Activated T-helper 9 cell treated with anti-CD3 and anti-CD28 coated beads, Interleukin-2, amount 50 U/mL, for 16 hours (primary cell): ENCODE results near the gene EFHC1.

Experiments
- DNase-seq: peaks from one replicate; pipeline ENCODE4 v3.0.0-alpha.2; 2020; ENCODE audit warnings: low read depth

Gene EFHC1

GRCh38 chr6:52540286-52540902, 120.3 kb downstream of the EFHC1 start:
- DNase-seq: no peak

DNA sequence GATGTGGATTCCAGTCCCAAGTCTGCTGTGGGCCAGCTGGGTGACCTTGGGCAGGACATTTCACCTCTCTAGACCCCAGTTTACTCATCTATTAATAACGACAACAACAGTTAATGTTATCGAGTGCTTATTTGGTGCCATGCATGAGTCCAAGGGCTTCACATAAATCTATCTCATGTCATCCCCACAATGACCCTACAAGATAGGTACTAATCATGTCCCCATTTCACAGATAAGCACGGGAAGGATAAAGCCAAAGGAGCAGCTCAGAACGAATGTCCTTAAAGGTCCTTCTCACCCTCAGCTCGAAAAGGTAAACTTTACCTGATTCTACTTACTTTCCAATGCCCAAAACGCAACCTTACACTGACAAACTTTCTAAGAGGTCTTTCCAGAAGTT, 121.0 kb downstream of the EFHC1 start:
- DNase-seq: no peak

GRCh38 chr6:52543262-52543661, 123.1 kb downstream of the EFHC1 start:
- DNase-seq: no peak

- DNase-seq: no peak
These were observed 123.8 kb downstream of the EFHC1 start for GRCh38 chr6:52543729-52544601.

DNA sequence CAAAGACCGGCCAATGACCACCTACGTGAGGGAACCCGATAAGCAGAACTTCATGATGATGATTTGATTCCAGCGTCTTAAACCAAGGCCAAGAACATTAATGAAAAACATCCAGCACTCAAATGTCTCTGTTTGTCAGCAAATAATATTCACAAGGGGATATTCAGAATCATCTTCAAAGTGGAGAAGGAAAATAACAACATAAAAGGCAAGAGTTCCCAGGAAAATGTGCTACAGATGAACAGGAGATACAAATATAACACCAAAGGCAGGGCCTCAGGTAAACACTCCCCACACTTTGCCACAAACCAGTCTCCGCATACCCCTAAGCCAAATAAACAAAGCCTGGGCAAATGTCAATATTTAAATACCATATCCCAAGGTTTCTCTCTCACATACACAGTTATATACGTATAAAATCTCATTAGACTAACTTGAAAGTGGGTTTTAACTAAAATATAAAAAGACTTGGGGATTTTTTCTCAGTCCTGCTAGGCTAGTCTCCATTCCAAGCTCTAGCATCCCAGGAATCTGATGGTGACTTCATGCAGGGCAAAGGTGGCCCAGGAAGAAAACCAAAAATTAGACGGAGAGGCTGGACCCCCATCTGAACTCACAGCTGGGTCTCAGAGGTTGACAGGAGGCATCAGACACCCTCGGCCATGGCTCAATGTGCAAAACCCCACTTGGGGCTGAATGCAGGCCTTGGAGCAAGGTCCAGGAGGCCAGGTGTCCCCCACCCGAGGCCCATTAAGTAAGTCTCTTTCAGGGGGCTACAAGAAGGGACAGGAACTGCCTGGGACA, 124.7 kb downstream of the EFHC1 start:
- no peak for DNase-seq

DNA sequence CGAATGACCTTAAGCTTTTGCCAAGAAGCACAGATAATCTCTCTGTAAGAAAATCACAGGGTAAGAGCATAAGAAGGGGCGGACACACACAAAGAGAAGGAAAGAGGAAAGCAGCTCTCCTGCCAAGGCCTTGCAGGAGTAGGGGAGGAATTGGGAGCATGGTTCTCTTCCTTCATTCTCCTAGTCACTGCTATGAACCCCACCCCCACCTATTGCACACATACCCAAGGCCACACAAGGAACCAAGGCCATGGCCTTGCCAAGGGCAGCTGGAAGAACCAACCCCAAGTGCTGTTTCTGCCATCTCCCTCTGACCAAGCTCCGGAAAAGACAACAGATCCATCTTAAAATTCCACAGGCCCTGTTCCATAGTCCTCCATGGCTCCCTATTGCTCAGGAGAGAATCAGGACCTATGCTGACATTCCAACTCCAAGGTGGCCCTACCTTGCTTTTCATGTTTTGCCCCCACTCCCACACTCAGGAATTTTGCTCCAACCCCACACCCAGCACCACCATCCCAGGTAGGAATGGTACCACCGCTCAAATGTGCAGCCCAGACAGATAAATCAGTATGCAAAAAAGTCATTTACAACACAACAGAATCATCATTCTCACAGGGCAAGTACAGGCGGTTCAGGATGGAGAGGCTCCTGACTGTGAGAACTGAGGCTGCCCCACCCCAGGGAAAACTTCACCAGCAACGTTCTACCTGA, 125.4 kb downstream of the EFHC1 start:
- no peak for DNase-seq

DNA sequence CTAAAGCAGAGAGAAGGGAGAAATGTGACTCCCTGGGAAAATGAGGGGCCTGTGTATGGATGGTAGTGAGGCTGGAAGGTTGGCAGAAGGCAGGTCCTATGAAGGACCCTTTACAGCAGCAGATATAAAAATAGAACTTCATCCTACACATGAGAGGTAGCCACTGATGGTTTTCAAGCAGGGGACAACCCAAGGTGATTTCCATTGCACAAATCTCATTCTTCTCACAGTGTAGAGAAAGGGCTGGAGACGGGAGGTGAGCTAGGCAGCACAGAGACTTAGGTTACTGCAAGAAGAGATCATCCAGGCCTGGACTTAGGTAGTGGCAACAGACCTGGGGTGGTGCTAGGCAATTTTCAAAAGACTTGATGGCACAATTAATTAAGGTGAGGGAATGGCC, 126.0 kb downstream of the EFHC1 start:
- no peak for DNase-seq

- DNase-seq: no peak
These were observed 126.5 kb downstream of the EFHC1 start for GRCh38 chr6:52546678-52547077.

DNA sequence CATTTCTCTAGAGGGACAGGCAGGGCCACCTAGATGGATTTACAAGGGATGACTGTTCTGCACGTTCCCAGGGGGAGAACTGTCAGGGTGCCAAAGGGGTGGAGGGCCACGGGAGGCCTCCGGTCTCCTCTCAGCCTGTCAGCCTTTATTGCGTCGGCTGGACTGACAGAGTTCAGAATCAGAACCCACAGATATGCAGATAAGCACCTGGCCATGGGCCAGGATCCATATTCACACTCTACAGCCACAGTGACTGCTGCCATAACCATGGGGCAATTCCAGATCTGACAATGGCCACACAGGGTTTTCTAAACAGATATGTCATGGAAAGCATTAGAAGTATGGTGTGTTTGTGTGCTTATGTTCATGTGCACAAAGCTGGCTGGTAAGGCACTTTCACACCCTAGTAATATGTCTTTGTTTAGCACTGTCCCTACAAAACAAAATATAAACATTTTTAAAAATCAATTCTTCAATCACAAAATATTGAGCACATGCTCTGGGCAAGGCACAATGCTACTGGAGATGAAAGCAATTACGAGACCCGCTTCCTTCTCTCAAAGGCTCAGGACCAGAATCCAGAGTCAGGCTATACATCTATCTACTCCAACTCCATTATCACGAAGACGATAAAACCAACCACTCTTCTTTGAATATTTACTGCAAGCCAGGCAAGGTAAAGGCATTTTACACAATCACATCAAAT, 127.7 kb downstream of the EFHC1 start:
- DNase-seq: no peak

DNA sequence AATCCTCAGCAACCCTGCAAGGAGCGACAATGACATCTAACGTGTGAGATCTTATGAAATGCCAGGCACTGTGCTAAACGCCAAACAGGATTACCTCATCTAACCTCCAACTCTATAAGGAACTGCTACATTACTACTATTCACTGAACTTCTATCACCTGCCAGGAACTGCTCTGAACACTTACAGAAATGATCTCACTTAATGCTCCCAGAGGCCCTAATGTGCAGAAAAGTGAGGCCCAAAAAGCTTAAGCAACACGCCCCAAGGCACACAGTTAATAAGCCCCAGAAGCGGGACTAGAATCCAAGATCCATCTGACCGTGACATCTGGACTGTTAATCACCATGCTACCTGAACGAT, 128.2 kb downstream of the EFHC1 start:
- no peak for DNase-seq

DNA sequence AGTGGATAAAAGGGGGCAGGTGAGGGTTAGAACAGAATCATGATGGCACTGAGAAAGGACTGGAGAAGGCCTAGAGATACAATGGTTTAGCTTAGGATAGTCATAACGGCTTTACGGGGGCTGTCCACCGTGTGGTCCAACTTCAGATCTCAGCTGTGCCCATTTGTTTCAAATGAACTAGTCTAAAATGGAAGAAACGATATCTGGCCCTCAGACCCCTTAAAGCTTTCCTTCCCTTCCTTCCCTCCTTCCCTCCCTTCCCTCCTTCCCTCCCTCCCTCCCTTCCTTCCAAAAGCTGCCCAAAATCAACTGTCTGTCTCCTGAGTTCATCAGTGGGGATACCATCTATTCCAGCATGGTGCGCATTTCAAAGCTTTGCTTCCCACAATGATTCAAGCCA, 128.9 kb downstream of the EFHC1 start:
- no peak for DNase-seq

DNA sequence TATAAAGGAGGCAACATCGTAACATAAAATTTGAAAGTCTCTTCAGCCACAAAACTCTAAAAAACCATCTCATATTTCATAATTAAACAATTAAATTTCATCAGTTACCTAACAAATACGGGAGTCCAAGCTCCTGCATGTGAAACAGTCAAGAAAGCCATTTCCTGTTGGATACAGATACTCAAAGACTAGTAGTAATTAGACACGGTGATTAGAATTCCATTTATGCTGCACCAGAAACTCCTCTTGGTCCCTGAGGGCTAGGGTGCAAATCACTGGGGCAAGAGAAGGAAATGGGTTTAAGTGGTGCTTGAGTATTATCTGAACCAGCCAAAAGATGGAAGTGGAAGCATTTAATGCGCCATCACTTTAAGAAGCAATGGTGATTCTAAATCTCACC, 129.3 kb downstream of the EFHC1 start:
- no peak for DNase-seq

GRCh38 chr6:52550014-52550575, 130.0 kb downstream of the EFHC1 start:
- DNase-seq: no peak

DNA sequence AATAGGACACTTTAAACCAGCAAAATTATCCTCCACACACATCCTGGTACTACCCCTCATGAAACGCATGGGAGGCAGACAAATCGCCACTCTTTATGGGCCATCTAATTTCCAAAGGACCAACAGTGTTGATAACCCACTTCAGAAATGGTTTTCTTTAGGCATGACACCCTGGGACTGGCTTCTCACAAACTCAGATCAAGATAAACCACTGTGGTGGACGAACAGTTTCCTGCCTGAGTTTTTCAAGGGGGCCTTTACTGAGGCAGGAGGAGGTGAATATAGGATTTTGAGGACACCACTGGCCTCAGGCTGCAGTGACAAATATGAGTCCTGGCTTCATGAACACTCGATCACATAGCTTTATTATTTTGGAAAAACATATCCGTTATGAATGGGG, 130.7 kb downstream of the EFHC1 start:
- no peak for DNase-seq

DNA sequence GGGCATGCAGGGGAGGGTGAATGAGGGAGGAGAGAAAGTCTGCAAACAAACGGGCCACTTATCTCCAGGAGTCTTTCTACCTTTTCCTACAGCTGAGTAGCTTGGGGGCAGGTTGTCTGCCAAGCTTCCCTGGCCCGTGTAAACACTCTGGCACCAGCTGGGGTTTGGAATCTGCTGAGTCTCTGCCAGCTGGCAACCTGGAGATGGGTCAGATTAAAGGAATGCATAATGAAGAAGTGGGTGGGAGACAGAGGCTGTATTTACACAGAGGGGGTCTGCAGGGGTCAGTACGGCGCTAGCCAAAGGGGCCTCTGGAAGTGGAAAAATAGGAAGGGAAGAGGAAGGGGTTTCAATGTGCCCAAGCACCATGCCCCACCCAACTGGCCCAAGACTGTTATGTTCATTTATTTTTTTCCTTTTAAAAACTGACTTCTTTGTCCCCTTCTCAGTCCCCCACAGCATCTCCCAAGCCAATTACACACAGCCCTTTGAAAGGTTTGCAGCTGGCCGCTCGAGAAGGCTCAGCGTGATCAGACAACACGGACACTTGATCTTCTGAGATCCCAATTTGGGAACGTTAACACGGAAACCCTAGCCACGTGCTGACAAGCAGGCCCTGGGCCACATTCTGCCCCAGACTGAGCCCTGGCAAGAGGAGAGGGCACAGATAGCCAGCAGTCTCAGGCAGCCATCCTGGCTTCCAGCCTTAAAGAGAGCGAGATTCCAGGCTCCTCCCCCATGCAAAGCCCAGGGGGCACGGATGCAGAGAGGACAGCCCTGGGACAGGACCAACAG, 131.5 kb downstream of the EFHC1 start:
- DNase-seq: no peak

GRCh38 chr6:52552278-52552643, 132.1 kb downstream of the EFHC1 start:
- DNase-seq: no peak

- no peak for DNase-seq
These were observed 133.0 kb downstream of the EFHC1 start for GRCh38 chr6:52553158-52553557.

DNA sequence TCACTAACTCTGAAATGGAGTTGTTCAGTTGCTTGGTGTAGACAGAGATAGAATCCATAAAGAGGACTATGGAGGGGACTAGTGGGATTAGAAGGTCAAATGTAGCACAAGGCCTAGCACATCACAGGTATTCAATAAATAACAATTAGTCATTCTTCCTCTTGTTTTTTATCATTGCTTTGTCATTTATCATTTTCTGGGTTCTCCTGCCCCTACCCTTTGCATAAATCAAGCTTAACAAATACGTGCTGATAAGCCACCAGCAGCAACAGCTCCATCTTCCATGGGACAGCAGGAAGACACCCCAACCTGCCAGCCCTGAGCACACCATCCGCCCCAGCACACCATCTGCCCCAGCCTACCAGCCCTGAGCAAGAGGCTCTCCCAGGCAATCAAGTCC, 133.6 kb downstream of the EFHC1 start:
- no peak for DNase-seq

DNA sequence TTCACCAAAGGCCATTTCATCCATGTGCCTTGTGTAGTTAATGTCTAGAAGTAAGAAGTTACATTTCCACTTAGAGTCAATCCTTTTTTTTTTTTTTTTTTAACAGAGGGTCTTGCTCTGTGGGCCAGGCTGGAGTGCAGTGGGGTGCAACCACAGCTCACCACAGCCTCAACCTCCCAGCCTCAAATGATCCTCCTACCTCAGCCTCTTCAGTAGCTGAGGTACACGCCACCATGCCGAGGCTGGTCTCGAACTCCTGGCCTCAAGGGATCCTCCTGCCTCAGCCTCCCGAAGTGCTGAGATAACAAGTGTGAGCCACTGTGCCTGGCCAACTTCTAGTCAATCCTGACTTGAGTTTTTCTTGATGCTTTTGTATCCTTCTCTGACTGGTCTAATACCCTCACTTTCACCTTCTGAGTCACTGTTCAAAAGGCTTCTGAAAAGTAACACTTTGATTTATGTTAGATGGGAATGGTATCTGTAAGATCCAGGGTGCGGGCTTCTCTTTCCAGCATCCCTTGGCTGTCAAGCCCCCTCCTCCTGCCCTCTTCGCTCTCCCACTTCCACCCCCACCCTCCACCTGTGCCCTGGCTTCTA, 134.6 kb downstream of the EFHC1 start:
- no peak for DNase-seq
